Measurements from ENCODE around the gene FN1. TPM values are rescaled to one million over a fixed set of nuclear protein-coding genes. Genes with fewer than 3 reads are reported as not detected.
A peak's percentile ranks its signal among the peaks of the same experiment; 100 is the strongest.

The FN1 gene
- total RNA-seq, 6 donors from 2014 or later, result 310 to 1,686 (median 1,133) TPM

GRCh38 chr2:215354771-215355695 is 80.8 kb downstream of the FN1 start:
- 73 to 89% methylated on average over 9 of the region's 9 CpGs for WGBS, 2 donors
- no peaks in the 10 kb centered on the region for H3K9me3 ChIP-seq
- H3K36me3 ChIP-seq, result peaks cover 0 to 7% (median under 1%) of the 10 kb centered on the region in 4 donors
- no peaks in the 10 kb centered on the region for H3K4me1 ChIP-seq
- DNase-seq, result no peak
- no peak overlapping the region for H3K4me3 ChIP-seq
- TF ChIP-seq EP300 (IDR thresholded peaks at IDR 0.05) (no peak), POLR2AphosphoS5 (IDR thresholded peaks at IDR 0.05) (peak; percentile 14 to 41)
- peak in 1 of 2 donors; percentile 63 for ATAC-seq (ENCODE audit: low FRiP score in 2 of 2)
- no peak overlapping the region for H3K27ac ChIP-seq
- no peaks in the 10 kb centered on the region for H3K27me3 ChIP-seq

- no peaks in the 10 kb centered on the region for H3K9me3 ChIP-seq
- no peak overlapping the region for H3K4me3 ChIP-seq
- H3K36me3 ChIP-seq, result peaks cover 0 to 19% (median 2%) of the 10 kb centered on the region in 4 donors
- ATAC-seq (ENCODE audit: low FRiP score in 2 of 2), result no peak
- no peak for DNase-seq
- H3K27me3 ChIP-seq, result no peaks in the 10 kb centered on the region
- H3K27ac ChIP-seq, result no peak overlapping the region
- TF ChIP-seq POLR2A (IDR thresholded peaks at IDR 0.05), result no peak
- TF ChIP-seq CTCF (IDR thresholded peaks at IDR 0.05), result no peak
- no peak for TF ChIP-seq EP300 (IDR thresholded peaks at IDR 0.05)
- no peak for TF ChIP-seq POLR2AphosphoS5 (IDR thresholded peaks at IDR 0.05)
- WGBS, 2 donors, result 38 to 41% methylated on average over 4 of the region's 4 CpGs
- H3K4me1 ChIP-seq, result peaks cover 0 to 4% (median 0%) of the 10 kb centered on the region in 4 donors
Observed at GRCh38 chr2:215352602-215353001, 83.3 kb downstream of the FN1 start.

- no peak overlapping the region for H3K27ac ChIP-seq
- peaks cover 0 to 4% (median 0%) of the 10 kb centered on the region in 4 donors for H3K4me1 ChIP-seq
- H3K36me3 ChIP-seq, result peaks cover 0 to 56% (median 16%) of the 10 kb centered on the region in 4 donors
- no peak for ATAC-seq (ENCODE audit: low FRiP score in 2 of 2)
- no peaks in the 10 kb centered on the region for H3K27me3 ChIP-seq
- H3K9me3 ChIP-seq, result no peaks in the 10 kb centered on the region
- H3K4me3 ChIP-seq, result no peak overlapping the region
- TF ChIP-seq POLR2A (IDR thresholded peaks at IDR 0.05) (no peak), EP300 (IDR thresholded peaks at IDR 0.05) (no peak), CTCF (IDR thresholded peaks at IDR 0.05) (no peak), POLR2AphosphoS5 (IDR thresholded peaks at IDR 0.05) (no peak)
- DNase-seq, result no peak
Observed at GRCh38 chr2:215347878-215348277, 88.0 kb downstream of the FN1 start.

GRCh38 chr2:215338883-215339679 is 96.8 kb downstream of the FN1 start:
- TF ChIP-seq POLR2AphosphoS5 (IDR thresholded peaks at IDR 0.05) (no peak), EP300 (IDR thresholded peaks at IDR 0.05) (no peak), POLR2A (IDR thresholded peaks at IDR 0.05) (no peak), CTCF (IDR thresholded peaks at IDR 0.05) (no peak)
- Histone ChIP-seq H3K9me3 (no peaks in the 10 kb centered on the region), H3K27me3 (no peaks in the 10 kb centered on the region), H3K4me3 (no peak overlapping the region), H3K36me3 (peaks cover 9 to 72% (median 19%) of the 10 kb centered on the region in 4 donors), H3K4me1 (no peaks in the 10 kb centered on the region), H3K27ac (no peak overlapping the region)
- DNase-seq, result no peak
- WGBS, 2 donors, result 92 to 97% methylated on average over 7 of the region's 7 CpGs
- ATAC-seq (ENCODE audit: low FRiP score in 2 of 2), result no peak
